Left lung (tissue), 10 donors: ENCODE results near the gene PADI6. TPM values are rescaled to one million over a fixed set of nuclear protein-coding genes. Genes with fewer than 3 reads are reported as not detected.

ENCODE experiments used
- ATAC-seq: fragments of 200-7000 bp; cut with Tn5 transposase; one replicate; pipeline ENCODE4 v1.9.1; 2020; ENCODE audit warnings: moderate library complexity
- DNase-seq, 4 donors: peaks; one replicate each; pipeline ENCODE4 v3.0.0-alpha.2; 2013 to 2020
- H3K27ac ChIP-seq, 2 donors: fragments of 200-600 bp; sonication (generic) in 1 of 2; one replicate each; pipeline versions ENCODE4 v1.5.0 to v1.8.0; 2020 to 2021
- H3K27me3 ChIP-seq, 2 donors: fragments of 200-600 bp; sonication (generic) in 1 of 2; one replicate each; pipeline versions ENCODE4 v1.5.0 to v1.8.0; 2020 to 2021
- H3K36me3 ChIP-seq, 2 donors: fragments of 200-600 bp; sonication (generic) in 1 of 2; one replicate each; pipeline versions ENCODE4 v1.5.0 to v1.8.0; 2020 to 2021
- H3K4me1 ChIP-seq, 2 donors: fragments of 200-600 bp; one replicate each; pipeline ENCODE4 v1.8.0; 2021
- H3K4me3 ChIP-seq, 2 donors: fragments of 200-600 bp; sonication (generic) in 1 of 2; one replicate each; pipeline versions ENCODE4 v1.5.0 to v1.8.0; 2020 to 2021; ENCODE audit warnings: mild to moderate bottlenecking in 1 of 2
- H3K9me3 ChIP-seq, 2 donors: fragments of 200-600 bp; sonication (generic) in 1 of 2; one replicate each; pipeline versions ENCODE4 v1.5.0 to v1.8.0; 2020 to 2021
- CTCF ChIP-seq, 2 donors: fragments of 200-600 bp; sonication (generic) in 1 of 2; IDR thresholded peaks; one replicate each; pipeline versions ENCODE4 v1.5.0 to v1.8.0; 2021; ENCODE audit warnings: antibody characterized with exemption in 2 of 2
- intact Hi-C, 2 donors: fragments of 100-400 bp; cut with DNase I; formaldehyde crosslinking; loops; one replicate each; pipeline versions ENCODE4 v1.11.2 to v1.14.2; 2022
- polyA plus RNA-seq, 6 donors: library from polyadenylated mRNA; unstranded; fragments of 120-200 nt; gene quantifications; one replicate each; pipeline ENCODE4 v1.2.1, GENCODE V29; 2013; ENCODE audit not compliant: insufficient read length in 6 of 6
- total RNA-seq, 2 donors: library from RNA; stranded (reverse); fragmentation: NEBNext Ultra II Directional; extraction: Animal tissue kit (Norgen Biotek cat#: 25700); gene quantifications; one replicate each; pipeline ENCODE4 v1.2.1, GENCODE V29; 2021
- donor health status: DM: no; HTN: yes; CAD: no.
- donor health status: DM: no; HTN: no; CAD: no.

The PADI6 gene
- total and polyA plus RNA-seq, 8 donors, result not detected

GRCh38 chr1:17370618-17371017 lies 1.4 kb upstream of the PADI6 start:
- no peak for TF ChIP-seq CTCF (IDR thresholded peaks at IDR 0.05)
- Histone ChIP-seq H3K9me3 (no peaks in the 10 kb centered on the region), H3K27ac (no peak overlapping the region), H3K4me1 (peaks cover 0 to 1% of the 10 kb centered on the region in 2 donors), H3K36me3 (no peaks in the 10 kb centered on the region), H3K4me3 (no peak overlapping the region), H3K27me3 (peaks cover 0 to 87% of the 10 kb centered on the region in 2 donors)
- intact Hi-C loops, result no loop called here
- no peak for DNase-seq
- ATAC-seq, result no peak

GRCh38 chr1:17372955-17373354 lies 959 bp downstream of the PADI6 start:
- peaks cover 1 to 81% of the 10 kb centered on the region in 2 donors for H3K27me3 ChIP-seq
- no peak for ATAC-seq
- no peaks in the 10 kb centered on the region for H3K4me1 ChIP-seq
- H3K4me3 ChIP-seq, result no peak overlapping the region
- no peaks in the 10 kb centered on the region for H3K9me3 ChIP-seq
- DNase-seq, result no peak
- no peak overlapping the region for H3K27ac ChIP-seq
- no peak for TF ChIP-seq CTCF (IDR thresholded peaks at IDR 0.05)
- H3K36me3 ChIP-seq, result no peaks in the 10 kb centered on the region
- intact Hi-C loops, result no loop called here

- ATAC-seq (no peak), DNase-seq (no peak)
- Histone ChIP-seq H3K27ac (no peak overlapping the region), H3K36me3 (no peaks in the 10 kb centered on the region), H3K4me3 (no peak overlapping the region), H3K27me3 (peaks cover 4 to 79% of the 10 kb centered on the region in 2 donors), H3K9me3 (no peaks in the 10 kb centered on the region), H3K4me1 (no peaks in the 10 kb centered on the region)
- no peak for TF ChIP-seq CTCF (IDR thresholded peaks at IDR 0.05)
- intact Hi-C loops, result no loop called here
Measured at GRCh38 chr1:17375651-17376050, 3.7 kb downstream of the PADI6 start.

GRCh38 chr1:17377325-17377953 lies 5.4 kb downstream of the PADI6 start:
- TF ChIP-seq CTCF (IDR thresholded peaks at IDR 0.05), result no peak
- DNase-seq, result peak in 2 of 4 donors; percentile 1 to 50
- intact Hi-C loops, result no loop called here
- Histone ChIP-seq H3K4me1 (no peaks in the 10 kb centered on the region), H3K36me3 (no peaks in the 10 kb centered on the region), H3K4me3 (no peak overlapping the region), H3K27me3 (peaks cover 4 to 76% of the 10 kb centered on the region in 2 donors), H3K9me3 (no peaks in the 10 kb centered on the region), H3K27ac (no peak overlapping the region)
- no peak for ATAC-seq

GRCh38 chr1:17381161-17381560 lies 9.2 kb downstream of the PADI6 start:
- intact Hi-C loops, result no loop called here
- no peak for TF ChIP-seq CTCF (IDR thresholded peaks at IDR 0.05)

More at GRCh38 chr1:17381161-17381560, 9.2 kb downstream of the PADI6 start:
- Histone ChIP-seq H3K36me3 (no peaks in the 10 kb centered on the region), H3K27ac (no peak overlapping the region), H3K4me1 (no peaks in the 10 kb centered on the region), H3K27me3 (peaks cover 4 to 44% of the 10 kb centered on the region in 2 donors), H3K9me3 (no peaks in the 10 kb centered on the region), H3K4me3 (no peak overlapping the region)
- DNase-seq (no peak), ATAC-seq (no peak)
